Small intestine (tissue), 7 donors: ENCODE measurements around the gene GSN. TPM values are rescaled to one million over a fixed set of nuclear protein-coding genes. Genes with fewer than 3 reads are reported as not detected.

Source experiments
- DNase-seq, 2 donors: peaks; one replicate each; pipeline versions ENCODE4 v3.0.0 to v3.0.0-alpha.2; 2013
- FAIRE-seq: peaks from 2 replicates; lab custom pipeline; 2012; peaks lifted over from hg19 to GRCh38; lab: Jason Lieb, UNC
- H3K27ac ChIP-seq, 3 donors: one replicate each; pipeline ENCODE4 v1.5.1; 2013; ENCODE audit warnings: low read length in 2 of 3, mild to moderate bottlenecking in 2 of 3, control low read depth in 1 of 3, inconsistent platforms in 1 of 3, low read depth in 1 of 3, moderate library complexity in 1 of 3
- H3K27me3 ChIP-seq, 3 donors: one replicate each; pipeline ENCODE4 v1.6.1; 2013; ENCODE audit warnings: low read length in 3 of 3, inconsistent platforms in 1 of 3; ENCODE audit not compliant: control insufficient read depth in 3 of 3, insufficient read depth in 3 of 3
- H3K36me3 ChIP-seq, 3 donors: one replicate each; pipeline ENCODE4 v1.6.1; 2013; ENCODE audit warnings: low read length in 3 of 3, inconsistent platforms in 1 of 3, low read depth in 1 of 3, mild to moderate bottlenecking in 1 of 3, moderate library complexity in 1 of 3; ENCODE audit not compliant: control insufficient read depth in 3 of 3, insufficient read depth in 2 of 3
- H3K4me1 ChIP-seq, 3 donors: one replicate each; pipeline ENCODE4 v1.6.1; 2013; ENCODE audit warnings: low read length in 2 of 3, inconsistent platforms in 1 of 3, low read depth in 1 of 3, mild to moderate bottlenecking in 1 of 3, moderate library complexity in 1 of 3; ENCODE audit not compliant: control insufficient read depth in 3 of 3, insufficient read depth in 2 of 3
- H3K4me3 ChIP-seq, 3 donors: one replicate each; pipeline ENCODE4 v1.5.1; 2013; ENCODE audit warnings: low read length in 3 of 3, control low read depth in 1 of 3, inconsistent platforms in 1 of 3, low read depth in 1 of 3, mild to moderate bottlenecking in 1 of 3, moderate library complexity in 1 of 3
- H3K9me3 ChIP-seq, 2 donors: one replicate each; pipeline ENCODE4 v1.6.1; 2013; ENCODE audit warnings: low read depth in 1 of 2, low read length in 1 of 2; ENCODE audit not compliant: control insufficient read depth in 2 of 2, insufficient read depth in 1 of 2
- WGBS, 3 donors: extraction: QIAGEN DNeasy Blood & Tissue Kit; methylation state at CpG; one replicate each; pipeline ENCODE4 v1.1.7; 2013; 5-methylcytosine and 5-hydroxymethylcytosine counted together
- polyA plus RNA-seq, 4 donors: library from polyadenylated mRNA; stranded (reverse) in 3 of 4; unstranded in 1 of 4; fragments of 200-250 nt in 3 of 4; fragments of 120-200 nt in 1 of 4; gene quantifications; one replicate each; pipeline versions ENCODE4 v1.2.1 to v1.2.3, GENCODE V29; 2013
- donor health status: healthy with polysubstance abuse.
- donor health status: control.
- donor health status: control.
- donor health status: Bipolar disorder and iron deficiency.
- donor health status: healthy.

GSN gene
- polyA plus RNA-seq, 4 donors: 154 to 380 (median 201) TPM

DNA sequence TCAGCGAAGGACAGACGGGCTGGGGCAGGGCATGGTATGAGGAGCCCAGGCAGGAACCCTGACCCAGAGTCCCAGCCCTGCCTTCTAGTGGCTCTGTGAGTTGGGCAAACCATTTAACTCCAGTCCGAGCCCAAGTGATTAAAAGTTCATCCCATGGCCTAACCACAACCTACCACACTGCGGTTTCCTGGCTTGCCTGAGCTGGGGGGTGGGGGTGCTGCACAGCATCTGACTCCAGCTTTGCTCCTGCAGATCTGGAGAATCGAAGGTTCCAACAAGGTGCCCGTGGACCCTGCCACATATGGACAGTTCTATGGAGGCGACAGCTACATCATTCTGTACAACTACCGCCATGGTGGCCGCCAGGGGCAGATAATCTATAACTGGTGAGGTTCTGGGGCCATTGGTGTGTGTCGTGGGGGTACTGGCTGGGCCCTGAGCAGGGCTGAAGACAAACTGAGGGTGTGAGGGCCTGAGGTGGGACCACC lies 53.1 kb downstream of the GSN start:
- DNase-seq: no peak
- 85 to 93% (median 86%) methylated on average over 10 of the region's 10 CpGs for WGBS, 3 donors
- Histone ChIP-seq H3K4me1 (peaks cover 0 to 6% (median 4%) of the 10 kb centered on the region in 3 donors), H3K27ac (peak overlapping the region in 1 of 3 donors; percentile 68), H3K36me3 (peaks cover 6 to 67% (median 8%) of the 10 kb centered on the region in 3 donors), H3K27me3 (no peaks in the 10 kb centered on the region), H3K9me3 (no peaks in the 10 kb centered on the region), H3K4me3 (no peak overlapping the region)
- FAIRE-seq: no peak

DNA sequence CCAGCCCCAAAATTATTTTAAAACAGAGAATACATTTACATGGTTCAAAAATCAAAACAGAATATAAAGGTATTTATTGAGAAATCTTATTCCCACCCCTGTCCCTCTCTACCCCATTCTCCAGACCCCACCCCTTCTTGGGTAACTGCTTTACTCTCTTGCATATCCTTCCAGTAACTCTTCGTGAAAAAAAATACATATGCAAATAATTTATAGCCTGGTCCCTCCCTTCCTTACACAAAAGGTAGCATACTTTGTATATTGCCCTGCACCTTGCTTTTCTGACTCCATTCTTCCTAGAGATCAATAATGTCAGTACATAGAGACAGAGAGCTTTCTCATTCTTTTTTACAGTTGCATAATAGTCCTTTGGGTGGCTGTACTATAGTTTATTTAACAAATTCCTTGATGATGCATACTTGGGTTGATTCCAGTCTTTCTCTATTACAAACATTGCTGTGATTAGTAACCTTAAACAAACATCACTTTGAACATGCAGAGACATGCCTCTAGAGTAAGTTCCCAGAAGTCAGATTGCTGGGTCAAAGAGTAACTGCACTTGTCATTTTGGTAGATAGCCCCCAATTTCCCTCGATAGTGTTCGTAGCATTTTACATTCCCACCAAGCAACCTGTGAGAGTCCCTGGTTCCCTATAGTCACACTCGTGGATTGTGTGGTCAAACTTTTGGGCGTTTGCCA lies 54.2 kb downstream of the GSN start:
- DNase-seq (peak; percentile 20 to 56), FAIRE-seq (no peak)
- Histone ChIP-seq H3K4me1 (peaks cover 0 to 6% (median 4%) of the 10 kb centered on the region in 3 donors), H3K9me3 (no peaks in the 10 kb centered on the region), H3K27me3 (no peaks in the 10 kb centered on the region), H3K27ac (peak overlapping the region in 1 of 3 donors; percentile 59), H3K4me3 (no peak overlapping the region), H3K36me3 (peaks cover 6 to 70% (median 8%) of the 10 kb centered on the region in 3 donors)
- 34 to 41% (median 37%) methylated on average over 5 of the region's 5 CpGs for WGBS, 3 donors

DNA sequence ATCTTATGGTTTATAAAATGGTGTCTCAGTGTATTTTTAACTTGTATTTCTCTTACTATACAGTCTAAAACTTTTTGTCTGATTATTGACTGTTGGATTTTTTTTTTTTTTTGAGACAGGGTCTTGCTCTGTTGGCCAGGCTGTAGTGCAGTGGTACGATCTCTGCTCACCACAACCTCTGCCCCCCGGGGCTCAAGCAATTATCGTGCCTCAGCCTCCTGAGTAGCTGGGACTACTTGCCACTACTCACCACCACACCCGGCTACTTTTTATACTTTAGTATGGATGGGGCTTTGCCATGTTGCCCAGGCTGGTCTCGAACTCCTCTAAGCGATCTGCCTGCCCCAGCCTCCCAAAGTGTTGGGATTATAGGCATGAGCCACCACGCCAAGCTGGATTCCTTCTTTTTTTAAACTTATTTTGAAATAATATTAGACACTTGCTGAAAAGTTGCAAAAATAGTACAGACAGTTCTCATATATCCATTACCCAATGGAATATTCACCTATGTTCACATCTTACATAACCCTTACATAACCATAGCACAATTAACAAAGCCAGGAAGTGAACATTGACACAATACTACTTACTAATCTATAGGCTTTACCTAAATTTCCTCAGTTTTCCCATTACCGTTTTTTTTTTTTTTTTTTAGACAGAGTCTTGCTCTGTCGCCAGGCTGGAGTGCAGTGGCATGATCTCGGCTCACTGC lies 54.9 kb downstream of the GSN start:
- DNase-seq: no peak
- no peaks in the 10 kb centered on the region for H3K9me3 ChIP-seq
- peak overlapping the region in 1 of 3 donors; percentile 59 for H3K27ac ChIP-seq
- peaks cover 6 to 70% (median 10%) of the 10 kb centered on the region in 3 donors for H3K36me3 ChIP-seq
- no peak for FAIRE-seq
- H3K27me3 ChIP-seq: no peaks in the 10 kb centered on the region
- H3K4me1 ChIP-seq: peaks cover 0 to 6% (median 0%) of the 10 kb centered on the region in 3 donors
- no peak overlapping the region for H3K4me3 ChIP-seq
- 85 to 93% (median 89%) methylated on average over 10 of the region's 10 CpGs for WGBS, 3 donors

DNA sequence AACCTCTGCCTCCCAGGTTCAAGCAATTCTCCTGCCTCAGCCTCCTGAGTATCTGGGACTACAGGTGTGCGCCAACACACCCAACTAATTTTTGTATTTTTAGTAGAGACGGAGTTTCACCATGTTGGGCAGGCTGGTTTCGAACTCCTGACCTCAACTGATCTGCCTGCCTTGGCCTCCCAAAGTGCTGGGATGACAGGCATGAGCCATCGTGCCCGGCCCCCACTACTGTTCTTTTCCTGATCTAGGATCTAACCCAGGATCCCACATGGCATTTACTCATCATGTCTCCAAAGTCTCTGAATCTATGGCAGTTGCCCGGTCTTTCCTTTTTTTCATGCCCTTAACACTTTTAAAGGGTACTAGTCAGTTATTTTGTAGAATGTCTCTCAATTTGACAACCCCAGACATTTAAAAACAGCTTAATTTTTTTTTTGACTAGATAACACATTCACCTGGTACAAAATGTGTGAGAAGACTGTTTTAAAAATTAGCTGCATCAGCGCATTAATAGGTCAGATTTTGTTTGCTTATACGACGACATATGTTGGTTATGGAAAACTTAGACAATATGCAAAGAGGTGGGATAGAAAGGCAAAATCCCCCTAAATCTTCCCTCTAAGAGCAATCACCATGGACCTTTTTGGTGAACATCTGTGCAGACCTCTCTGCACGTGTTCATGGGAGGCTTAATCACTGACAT lies 55.6 kb downstream of the GSN start:
- 93 to 97% (median 93%) methylated on average over 10 of the region's 10 CpGs for WGBS, 3 donors
- Histone ChIP-seq H3K27me3 (no peaks in the 10 kb centered on the region), H3K4me3 (no peak overlapping the region), H3K4me1 (peaks cover 0 to 6% (median 0%) of the 10 kb centered on the region in 3 donors), H3K9me3 (no peaks in the 10 kb centered on the region), H3K27ac (peak overlapping the region in 1 of 3 donors; percentile 3), H3K36me3 (peaks cover 0 to 69% (median 12%) of the 10 kb centered on the region in 3 donors)
- DNase-seq (no peak), FAIRE-seq (no peak)

DNA sequence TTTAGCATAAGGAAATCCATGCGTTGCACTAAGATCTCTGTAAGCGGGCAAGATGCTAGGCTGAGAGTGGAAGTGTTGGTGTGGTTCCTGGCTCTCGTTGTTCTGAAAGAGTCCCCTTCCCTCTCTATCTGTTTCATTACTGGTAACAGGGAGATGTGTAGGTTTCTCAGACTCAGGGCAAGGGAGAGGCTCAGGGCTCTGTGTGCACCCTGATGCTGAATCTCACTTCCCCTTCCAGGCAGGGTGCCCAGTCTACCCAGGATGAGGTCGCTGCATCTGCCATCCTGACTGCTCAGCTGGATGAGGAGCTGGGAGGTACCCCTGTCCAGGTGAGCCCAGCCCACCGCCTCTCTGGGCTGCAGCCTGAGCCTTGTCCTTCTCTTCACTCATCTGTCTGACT lies 56.4 kb downstream of the GSN start:
- peaks cover 0 to 6% (median 0%) of the 10 kb centered on the region in 3 donors for H3K4me1 ChIP-seq
- peaks cover 0 to 69% (median 8%) of the 10 kb centered on the region in 3 donors for H3K36me3 ChIP-seq
- no peak overlapping the region for H3K4me3 ChIP-seq
- H3K27me3 ChIP-seq: no peaks in the 10 kb centered on the region
- FAIRE-seq: no peak
- H3K9me3 ChIP-seq: no peaks in the 10 kb centered on the region
- peak overlapping the region in 1 of 3 donors; percentile 71 for H3K27ac ChIP-seq
- WGBS, 3 donors: 86 to 93% (median 91%) methylated on average over 4 to 5 of the region's 5 CpGs
- DNase-seq: no peak

DNA sequence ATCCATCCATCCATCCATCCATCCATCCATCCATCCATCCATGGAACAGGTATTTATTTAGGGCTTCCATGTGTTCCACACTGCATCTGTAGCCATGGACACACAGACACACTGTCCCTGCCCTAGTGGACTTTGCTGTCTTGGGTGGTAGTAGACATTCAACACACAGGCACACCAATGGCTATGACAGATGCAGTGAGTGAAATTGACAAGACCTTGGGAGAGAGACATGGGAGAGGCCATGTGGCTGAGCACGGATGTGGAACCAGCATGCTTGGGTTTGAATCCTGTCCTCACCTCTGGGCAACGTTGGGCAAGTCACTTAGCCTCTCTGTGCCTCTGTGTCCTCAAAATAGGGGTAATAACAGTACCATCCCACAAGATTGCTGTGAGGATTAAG lies 56.8 kb downstream of the GSN start:
- Histone ChIP-seq H3K4me3 (no peak overlapping the region), H3K27me3 (no peaks in the 10 kb centered on the region), H3K36me3 (peaks cover 3 to 71% (median 8%) of the 10 kb centered on the region in 3 donors), H3K9me3 (no peaks in the 10 kb centered on the region), H3K27ac (peak overlapping the region in 1 of 3 donors; percentile 71), H3K4me1 (peaks cover 0 to 6% (median 0%) of the 10 kb centered on the region in 3 donors)
- WGBS, 3 donors: 83 to 96% (median 87%) methylated on average over 2 of the region's 2 CpGs
- DNase-seq: no peak
- FAIRE-seq: no peak

DNA sequence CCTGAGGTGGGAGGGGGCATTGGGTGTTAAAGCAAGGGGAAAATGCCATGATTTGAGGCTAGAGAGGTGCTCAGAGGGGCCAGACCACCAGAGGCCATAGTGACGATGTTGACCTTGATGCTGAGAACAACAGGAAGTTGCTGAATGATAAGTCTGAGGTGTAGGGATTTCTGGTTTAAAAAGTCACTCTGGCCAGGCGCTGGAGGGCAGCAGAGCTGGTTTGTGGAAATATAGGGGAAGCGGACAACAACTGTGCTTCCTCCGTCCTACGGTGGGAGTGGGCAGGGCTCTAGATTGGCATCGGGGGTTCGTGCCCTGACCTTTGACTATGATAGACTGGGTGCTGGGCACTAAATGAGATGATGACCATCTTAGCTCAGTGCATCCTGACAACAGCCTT lies 57.4 kb downstream of the GSN start:
- Histone ChIP-seq H3K9me3 (no peaks in the 10 kb centered on the region), H3K4me3 (no peak overlapping the region), H3K27me3 (no peaks in the 10 kb centered on the region), H3K36me3 (peaks cover 7 to 73% (median 12%) of the 10 kb centered on the region in 3 donors), H3K4me1 (peaks cover 0 to 6% (median 0%) of the 10 kb centered on the region in 3 donors), H3K27ac (peak overlapping the region in 2 of 3 donors; percentile 44 to 71)
- DNase-seq (no peak), FAIRE-seq (no peak)
- WGBS, 3 donors: 74 to 81% (median 80%) methylated on average over 7 of the region's 7 CpGs
